Measurements from ENCODE around the gene COPG2.

COPG2 gene

DNA sequence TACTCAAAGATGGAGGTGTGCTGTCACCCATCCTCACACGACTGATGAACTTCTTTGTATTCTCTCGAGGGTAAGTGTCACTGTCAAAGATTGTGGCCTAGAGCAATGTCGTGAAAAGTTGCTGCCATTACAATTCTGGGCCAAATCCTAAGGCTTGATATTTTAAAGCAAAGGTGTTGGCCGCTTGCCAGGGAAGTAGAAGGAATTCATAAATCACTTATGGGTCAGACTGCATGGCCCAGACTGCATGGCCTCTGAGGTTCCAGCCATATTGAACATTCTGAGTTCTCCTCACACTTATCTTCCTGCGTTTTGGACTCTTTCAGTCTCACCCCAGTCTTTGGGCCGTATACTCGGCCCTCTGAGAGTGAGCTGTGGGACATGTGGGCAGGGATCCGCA, 168.1 kb downstream of the COPG2 start:
- no peak for DNase-seq (ENCODE audit: low spot score)

- no peak for DNase-seq (ENCODE audit: low spot score)
Observed at GRCh38 chr7:130494431-130494858, 174.1 kb downstream of the COPG2 start.

GRCh38 chr7:130493275-130493873, 175.2 kb downstream of the COPG2 start:
- DNase-seq (ENCODE audit: low spot score), result no peak

DNA sequence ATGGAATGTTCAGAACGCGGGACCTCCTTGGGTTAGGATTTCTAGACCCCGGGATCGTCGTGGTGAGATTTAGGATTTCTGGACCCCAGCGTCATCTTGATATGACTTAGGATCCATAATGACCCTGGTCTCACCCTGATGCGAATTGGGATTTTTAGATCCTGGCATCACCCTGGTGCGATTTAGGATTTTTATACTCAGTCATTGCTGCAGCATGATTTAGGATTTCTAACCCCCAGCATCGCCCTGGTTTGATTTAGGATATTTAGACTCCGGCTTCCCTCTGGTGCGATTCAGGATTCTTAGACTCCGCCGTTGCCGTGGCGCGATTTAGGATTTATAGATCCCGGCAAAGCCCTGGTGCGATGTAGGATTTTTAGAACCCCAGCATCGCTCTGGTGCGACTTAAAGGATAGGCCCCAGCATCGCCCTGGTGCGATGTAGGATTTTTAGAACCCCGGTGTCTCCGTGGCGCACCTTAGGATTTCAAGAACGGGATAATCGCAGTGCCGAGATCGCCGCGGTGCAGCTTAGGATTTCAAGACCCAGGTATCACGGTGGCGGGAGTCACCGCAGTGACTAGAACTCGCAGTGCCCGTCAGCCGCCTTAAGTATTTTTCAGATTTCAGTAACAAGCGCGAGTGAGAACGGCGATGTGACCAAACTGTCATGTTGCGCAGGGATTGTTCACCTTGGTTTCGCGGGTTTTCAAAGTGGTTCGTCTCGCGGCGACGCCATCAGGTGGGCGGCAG, 175.8 kb downstream of the COPG2 start:
- DNase-seq (ENCODE audit: low spot score), result no peak

DNA sequence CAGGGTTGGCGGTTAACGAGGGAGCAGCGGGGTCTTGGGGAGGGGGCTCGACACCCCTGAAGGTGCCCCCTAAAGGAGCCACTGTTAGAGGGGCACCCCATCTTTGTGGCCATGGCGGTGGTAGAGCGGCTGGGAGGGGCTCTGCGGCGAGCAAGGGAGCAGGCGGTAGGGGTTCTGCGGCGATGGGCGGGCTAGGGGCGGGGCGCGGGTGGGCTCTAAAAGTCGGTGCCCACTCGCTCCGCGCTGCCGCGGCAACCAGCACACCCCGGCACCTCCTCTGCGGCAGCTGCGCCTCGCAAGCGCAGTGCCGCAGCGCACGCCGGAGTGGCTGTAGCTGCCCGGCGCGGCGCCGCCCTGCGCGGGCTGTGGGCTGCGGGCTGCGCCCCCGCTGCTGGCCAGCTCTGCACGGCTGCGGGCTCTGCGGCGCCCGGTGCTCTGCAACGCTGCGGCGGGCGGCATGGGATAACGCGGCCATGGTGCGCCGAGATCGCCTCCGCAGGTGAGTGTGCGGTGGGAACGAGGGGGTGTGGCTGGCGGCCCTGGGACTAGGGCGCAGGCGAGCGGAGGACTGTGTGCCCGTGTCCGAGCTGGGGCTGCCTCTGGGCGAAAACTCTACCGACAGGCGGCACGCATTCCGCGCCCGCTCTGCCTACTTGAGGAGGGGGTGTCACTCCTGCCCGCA, 176.6 kb downstream of the COPG2 start, which contains the start of gene MEST:
MEST (plus strand) TSS at position 245 of the 682 bp plus-strand sequence; CDS start at position 474, 229 bp downstream.
- DNase-seq (ENCODE audit: low spot score), result no peak

- no peak for DNase-seq (ENCODE audit: low spot score)
Observed at GRCh38 chr7:130490888-130491804, 177.4 kb downstream of the COPG2 start.

DNA sequence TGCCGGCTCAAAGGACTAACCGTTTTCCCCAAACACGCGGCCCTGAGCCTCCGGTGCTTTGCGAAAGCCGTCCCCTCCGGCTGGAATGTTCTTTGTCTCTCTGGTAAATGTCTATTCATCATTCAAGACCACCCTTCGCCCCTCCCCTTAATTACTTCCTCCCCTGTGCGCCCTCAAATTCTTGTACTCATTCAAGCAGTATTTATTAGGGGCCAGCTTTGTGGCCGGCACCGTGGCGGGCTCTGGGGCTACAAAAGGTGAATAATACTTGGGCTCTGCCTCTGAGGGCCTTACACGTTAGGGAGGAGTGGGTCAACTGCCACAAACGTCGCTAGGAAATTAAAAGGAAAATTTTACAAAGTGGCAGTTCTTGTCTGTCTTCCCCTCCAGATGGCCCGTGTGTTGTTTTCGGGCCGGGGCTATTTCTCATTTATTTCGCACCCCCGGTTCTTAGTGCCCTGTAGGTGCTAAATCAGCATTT, 178.2 kb downstream of the COPG2 start:
- DNase-seq (ENCODE audit: low spot score), result no peak

- no peak for DNase-seq (ENCODE audit: low spot score)
Observed at GRCh38 chr7:130489140-130489983, 179.2 kb downstream of the COPG2 start.

GRCh38 chr7:130488392-130489139, 180.0 kb downstream of the COPG2 start:
- DNase-seq (ENCODE audit: low spot score), result no peak

- no peak for DNase-seq (ENCODE audit: low spot score)
Observed at GRCh38 chr7:130486954-130487436, 181.6 kb downstream of the COPG2 start.

DNA sequence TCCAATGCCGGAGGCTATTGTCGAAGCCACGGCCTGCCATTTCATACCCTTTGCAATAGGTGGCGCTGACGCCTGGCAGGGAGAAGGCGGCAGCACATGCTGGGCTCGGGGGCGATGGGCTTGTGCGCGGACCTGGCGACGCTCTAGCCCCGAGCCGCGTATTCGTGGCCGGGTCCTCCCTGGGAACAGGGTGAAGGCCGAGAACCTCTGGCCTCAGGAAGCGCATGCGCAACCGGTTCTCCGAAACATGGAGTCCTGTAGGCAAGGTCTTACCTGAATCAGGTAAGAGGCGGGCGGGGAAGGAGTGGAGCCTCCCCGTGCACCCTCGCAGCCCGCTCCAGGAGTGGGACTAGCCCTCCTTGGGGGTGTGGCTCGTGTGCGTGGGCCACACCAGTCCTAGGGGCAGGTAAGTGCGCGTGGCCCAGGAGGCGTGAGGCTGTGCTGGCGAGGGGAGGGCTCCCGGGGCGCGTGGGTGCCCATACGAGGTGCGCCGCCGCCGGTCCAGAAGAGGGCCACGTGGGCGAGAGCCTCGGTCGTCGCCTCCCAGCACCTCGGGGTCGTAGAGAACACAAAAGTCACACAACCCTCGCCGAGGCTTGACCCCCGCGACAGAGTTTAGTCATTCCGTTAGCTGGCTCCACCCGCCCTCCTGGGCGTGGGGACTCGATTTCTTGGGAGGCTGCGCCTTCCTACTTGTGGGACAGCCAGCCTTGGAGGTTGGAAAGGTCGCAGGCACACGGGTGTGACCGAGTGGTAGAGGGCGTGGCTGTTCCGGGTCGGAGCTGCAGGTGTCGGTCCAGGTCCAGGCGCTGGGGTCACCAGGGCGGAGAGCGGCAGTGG, 182.2 kb downstream of the COPG2 start:
- peak; percentile 64 for DNase-seq (ENCODE audit: low spot score)

GRCh38 chr7:130485734-130486113, 182.8 kb downstream of the COPG2 start:
- DNase-seq (ENCODE audit: low spot score), result no peak

DNA sequence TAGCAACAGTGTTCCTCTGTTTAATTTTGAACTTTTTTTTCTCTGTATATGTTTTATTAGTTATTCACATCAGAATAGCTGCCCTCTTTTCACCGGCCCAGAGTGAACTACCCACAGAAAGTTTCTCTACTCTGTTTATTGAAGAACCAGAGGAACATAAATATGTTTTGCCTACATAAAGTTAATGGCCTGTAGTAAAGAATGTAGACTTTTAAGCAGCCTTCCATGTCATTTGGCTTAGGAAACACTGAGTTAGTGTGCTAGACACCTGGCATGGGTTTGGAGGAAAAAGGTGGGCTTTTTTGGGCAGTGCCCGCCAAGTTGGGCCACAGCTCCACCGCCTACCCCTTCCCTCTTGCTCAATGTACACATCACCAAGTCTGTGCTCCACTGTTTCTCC, 185.5 kb downstream of the COPG2 start:
- DNase-seq (ENCODE audit: low spot score), result no peak

DNA sequence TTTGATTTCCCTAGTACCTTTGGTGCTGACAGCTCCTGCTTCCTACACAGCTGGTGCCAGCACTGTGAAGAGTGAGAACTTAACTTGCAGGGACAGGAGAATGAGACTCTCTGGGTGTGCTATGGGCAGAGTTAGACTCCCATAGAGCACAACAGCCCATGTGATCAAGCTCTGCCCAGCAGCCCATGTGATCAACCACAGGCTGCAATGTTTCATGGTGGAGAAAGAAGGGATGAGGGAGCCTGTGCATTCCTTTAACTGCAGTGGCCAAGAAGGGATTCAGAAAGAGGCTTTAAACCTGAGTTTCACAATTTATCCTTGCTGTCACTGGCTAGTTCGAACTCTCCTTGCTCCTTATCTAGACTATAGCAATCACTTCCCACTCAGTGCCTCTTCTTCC, 186.7 kb downstream of the COPG2 start:
- DNase-seq (ENCODE audit: low spot score), result no peak

GRCh38 chr7:130479716-130480400, 188.7 kb downstream of the COPG2 start:
- DNase-seq (ENCODE audit: low spot score), result no peak

- no peak for DNase-seq (ENCODE audit: low spot score)
Observed at GRCh38 chr7:130478991-130479390, 189.6 kb downstream of the COPG2 start.

DNA sequence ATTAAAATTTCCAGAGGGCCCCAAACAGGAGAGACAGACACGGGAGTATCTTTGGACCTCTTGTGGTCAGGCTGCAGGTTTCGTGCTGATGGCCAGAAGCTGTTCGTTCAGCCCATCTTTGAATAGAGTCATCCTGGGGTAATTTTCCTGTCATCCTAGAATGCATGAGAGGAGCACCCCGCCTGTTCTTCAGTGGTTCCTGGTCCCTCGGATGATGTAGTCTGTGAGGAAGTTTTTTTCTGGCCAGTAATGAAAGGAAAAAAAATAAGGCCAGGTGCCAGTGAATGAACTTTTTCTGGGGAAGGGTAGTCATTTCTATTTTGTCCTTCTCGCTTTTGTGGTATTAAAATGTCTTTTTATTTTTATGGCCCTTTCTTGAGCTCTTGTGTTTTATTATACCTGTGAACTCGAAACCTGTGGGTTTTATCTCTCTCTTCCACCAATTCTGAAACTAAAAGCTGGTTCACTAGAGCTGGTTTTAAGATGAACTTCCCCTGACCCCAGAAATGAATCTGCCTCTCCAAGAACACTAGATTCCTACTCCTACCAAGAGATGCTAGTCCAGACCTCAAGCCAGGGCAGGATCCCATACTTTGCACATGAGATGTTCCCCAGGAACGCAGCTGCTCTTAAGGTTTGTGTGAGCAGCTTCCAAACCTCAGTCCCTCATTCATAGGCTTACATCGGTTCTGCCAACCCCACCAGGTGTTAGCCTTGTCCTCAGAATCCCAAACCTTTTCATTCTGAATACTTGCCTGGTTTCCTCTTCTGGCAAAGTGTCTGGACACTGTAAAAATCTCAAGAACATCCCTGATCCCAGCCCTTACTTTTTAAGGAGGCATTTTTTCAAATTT, 192.0 kb downstream of the COPG2 start:
- no peak for DNase-seq (ENCODE audit: low spot score)

GRCh38 chr7:130475776-130476175, 192.8 kb downstream of the COPG2 start:
- DNase-seq (ENCODE audit: low spot score), result no peak

Data from D341Med (cell line).